Pulmonary artery endothelial cell (primary cell): ENCODE results near the gene NOX5. TPM values are rescaled to one million over a fixed set of nuclear protein-coding genes. Genes with fewer than 3 reads are reported as not detected.

Experiments used
- DNase-seq: peaks from one replicate; pipeline ENCODE4 v3.0.0-alpha.2; 2011; ENCODE audit warnings: low read depth, low spot score
- total RNA-seq: library from RNA; depleted of rRNA; stranded (reverse); fragments of >200 nt; gene quantifications from 2 replicates; pipeline ENCODE4 v1.2.3, GENCODE V29; 2014

Gene NOX5
- total RNA-seq, 1 donor from 2014 or later: not detected

DNA sequence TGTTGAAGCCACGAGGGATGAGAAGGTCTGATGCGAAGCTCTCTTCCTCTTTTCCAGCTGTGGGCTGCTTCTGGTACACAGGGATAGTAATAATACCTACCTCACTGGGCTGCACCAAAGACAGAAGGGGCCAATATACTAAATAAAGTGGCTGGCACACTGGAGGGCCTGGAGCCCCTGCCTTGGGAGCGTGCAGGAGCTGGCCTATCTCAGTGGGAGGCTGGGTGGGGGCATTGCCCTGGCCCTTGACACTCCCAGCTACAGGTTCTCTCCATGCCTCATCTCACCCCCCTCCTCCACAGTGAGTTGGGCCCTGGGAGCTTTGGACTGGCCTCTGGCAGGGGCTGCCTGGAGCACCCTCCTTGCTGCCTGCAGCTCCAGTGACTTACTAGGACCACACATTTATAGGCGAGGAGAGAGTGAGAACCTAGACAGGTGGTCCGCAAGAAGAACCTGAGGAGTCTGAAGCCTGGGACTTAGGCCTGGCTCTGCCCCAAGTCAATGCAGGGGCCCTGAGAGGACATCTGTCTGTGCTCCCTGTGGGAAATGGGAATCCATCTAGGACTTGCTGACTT, 1.6 kb downstream of the NOX5 start:
- DNase-seq: no peak

DNA sequence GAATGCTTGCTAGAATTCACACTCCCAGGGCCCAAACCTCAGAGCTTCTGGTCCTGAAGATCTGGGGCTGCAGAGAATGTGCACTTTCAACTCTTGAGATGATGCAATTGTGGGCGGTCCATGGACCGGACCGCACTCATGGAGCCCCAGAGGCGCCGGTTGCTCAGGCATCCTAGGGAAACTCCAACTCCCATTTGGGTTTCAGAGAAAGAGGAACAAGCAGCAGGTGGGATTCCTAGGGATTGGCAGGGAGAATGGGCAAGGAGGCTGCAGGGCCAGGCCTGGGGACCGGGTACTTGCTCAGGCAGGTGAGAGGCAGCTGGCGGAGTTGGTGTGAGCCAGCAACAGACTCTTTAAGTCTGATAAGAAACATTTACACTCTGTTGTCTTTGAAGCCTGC, 3.5 kb downstream of the NOX5 start:
- no peak for DNase-seq

DNA sequence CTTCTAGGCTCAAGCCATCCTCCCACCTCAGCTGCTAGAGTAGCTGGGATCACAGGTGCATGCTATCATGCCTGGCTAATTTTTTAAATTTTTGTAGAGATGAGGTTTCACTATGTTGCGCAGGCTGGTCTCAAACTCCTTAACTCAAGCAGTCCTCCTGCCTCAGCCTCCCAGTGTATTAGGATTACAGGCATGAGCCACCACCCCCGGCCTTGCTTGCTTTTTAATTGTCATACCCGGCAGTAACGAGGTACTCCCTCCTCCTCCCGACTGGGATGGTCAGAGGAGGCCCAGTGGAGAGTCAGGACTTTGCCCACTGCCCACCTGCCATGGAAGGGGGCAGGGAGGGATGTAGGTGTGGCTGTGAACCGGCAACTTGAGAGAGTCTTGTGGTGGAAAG, 4.5 kb downstream of the NOX5 start:
- DNase-seq: no peak

DNA sequence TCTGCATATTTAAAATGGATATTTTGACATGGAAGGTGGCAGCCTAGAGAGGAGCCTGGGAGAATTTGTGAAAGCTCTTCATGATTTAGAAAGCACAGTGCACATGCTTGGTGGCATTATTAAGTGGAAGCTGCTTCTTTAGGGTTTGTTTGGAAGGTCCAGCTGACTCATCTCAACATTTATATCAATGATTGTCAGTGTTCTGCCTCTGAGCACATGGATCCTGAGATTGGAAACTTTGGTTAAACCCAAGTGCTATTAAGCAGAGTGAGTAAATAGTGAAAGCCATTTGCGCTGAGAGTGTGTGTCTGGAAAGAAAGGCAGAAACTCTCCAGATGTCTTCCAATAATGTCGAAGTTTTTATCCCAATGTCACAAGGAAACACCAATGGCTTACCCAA, 7.4 kb downstream of the NOX5 start:
- no peak for DNase-seq

DNA sequence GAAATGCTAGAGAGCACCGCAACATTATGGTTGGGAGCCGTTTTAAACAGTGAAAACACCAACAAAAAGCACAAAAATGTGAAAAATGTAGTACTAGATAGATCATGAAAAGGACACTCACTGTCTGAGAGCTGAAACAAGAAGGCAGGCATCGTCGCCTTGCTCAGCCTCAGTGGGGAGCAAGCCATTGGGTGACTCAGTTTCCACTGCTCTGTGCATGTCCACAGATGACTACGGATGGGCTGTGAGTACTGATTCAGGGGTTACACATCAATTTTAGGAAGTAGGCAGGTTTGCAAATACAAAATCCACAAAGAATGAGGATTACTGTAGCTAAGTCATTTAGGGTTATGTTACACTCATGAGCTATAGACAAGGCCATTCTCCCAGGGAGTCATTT, 10.8 kb downstream of the NOX5 start:
- DNase-seq: no peak

DNA sequence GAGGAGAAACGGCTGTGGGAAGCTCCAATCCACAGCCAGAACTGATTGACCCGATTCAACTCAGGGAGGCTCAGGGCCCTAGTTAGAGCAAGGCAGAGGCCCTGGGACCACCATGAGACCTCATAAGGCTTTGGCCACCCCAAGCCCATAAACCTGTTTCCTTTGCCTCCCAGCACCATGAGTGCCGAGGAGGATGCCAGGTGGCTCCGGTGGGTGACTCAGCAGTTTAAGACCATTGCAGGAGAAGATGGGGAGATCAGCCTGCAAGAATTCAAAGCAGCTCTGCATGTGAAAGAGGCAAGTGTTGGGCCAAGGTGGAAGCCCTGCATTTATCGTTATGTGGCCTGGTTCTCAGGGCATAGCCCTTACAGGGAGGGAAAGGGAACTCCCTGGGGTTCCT, 11.9 kb downstream of the NOX5 start:
- no peak for DNase-seq

DNA sequence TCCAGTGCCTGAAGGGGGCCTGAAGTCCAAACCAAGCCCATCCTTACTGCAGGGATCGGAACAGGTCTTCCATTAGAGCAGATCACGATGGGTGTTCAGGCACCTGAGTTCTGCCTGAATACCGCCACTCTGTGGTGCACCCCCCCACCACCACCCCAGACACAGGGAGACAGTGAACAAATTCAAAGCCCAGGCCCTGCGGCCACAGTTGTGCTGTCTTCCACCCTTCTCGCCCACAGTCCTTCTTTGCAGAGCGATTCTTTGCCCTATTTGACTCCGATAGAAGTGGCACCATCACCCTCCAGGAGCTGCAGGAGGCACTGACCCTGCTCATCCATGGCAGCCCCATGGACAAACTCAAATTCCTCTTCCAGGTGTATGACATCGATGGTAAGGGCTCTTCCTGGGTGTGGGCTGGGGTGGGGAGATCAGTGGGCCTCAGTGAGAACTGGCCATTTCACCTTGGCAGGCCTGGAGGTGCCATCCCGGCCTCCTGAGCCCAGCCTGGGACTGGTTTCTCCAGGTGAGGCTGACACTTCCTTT, 13.6 kb downstream of the NOX5 start:
- no peak for DNase-seq

DNA sequence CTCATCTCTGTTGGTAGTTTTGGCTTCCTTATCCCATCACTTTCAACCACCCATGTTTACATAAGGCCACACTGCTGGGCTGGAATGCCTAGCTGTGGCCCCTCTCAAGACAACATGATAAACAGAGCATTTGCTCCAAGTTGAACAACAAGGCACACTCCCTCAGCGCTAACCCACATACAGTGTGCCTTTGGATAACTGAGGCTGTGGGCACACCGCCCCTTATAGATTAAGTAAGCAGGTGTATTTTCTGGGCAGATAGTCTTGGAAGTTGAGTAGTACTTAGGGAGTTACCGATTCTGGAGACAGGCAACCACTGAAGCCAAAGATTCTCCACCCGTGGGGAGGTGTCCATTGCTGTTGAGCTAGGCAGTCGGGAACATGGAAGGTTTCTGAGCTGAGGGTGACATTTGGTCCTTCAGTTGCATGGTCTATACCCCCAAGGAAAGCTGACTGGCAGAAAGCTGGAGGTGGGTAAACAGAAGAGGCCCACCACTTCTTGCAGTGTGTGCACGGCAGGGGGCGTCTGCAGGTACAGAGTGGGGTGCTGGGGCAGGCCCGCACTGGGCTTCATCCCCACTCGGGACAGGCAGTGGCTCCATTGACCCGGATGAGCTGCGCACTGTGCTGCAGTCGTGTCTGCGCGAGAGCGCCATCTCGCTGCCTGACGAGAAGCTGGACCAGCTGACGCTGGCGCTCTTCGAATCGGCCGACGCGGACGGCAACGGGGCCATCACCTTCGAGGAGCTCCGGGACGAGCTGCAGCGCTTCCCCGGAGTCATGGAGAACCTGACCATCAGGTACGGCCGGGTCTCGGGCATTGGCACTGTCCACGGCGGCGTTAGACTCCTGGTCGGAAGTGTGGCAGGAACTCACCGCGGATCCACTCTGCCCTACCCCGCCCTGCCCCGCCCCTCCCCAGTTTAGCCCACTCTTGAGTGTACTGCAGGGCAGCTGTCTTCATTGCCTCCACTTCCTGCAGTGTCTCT, 16.8 kb downstream of the NOX5 start:
- DNase-seq: no peak

DNA sequence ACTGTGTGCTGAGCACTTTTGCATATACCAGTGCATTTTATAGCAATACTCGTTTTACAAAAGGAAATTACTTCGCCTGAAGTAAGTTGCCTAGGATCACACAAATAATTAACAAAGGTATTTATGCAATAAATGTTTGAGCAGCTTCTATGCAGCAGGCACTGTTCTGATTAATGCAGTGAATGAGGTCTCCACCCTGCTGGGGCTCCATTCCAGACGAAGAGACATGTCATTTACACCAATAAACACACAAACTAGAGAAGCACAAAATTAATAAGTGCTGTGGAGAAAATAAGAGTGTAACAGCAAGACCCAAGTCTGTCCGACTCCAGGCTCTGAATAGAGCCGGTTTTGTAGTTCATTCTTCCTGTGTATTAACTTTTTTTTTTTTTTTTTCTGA, 17.5 kb downstream of the NOX5 start:
- DNase-seq: no peak

DNA sequence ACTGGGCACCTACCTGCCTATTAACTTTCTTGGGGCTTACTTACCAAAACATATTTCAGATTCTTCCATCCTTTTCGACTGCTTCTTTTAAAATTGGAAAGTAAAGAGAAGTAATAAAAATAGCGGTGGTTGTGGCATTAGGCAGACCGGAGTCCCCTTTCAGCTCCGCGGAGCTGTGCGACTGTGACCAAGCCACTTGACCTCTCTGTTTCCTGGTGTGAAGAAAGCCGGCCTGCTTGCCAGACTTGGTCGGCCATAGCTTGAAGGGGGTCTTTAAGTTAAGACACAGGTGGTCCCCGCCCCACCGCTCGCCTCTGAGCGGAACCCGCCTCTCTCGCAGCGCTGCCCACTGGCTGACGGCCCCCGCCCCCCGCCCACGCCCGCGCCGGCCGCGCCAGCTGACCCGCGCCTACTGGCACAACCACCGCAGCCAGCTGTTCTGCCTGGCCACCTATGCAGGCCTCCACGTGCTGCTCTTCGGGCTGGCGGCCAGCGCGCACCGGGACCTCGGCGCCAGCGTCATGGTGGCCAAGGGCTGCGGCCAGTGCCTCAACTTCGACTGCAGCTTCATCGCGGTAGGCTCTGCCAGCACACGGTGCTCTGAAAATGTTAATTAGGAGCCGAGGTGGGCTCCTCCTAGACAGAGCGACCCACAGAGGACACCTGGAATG, 18.3 kb downstream of the NOX5 start:
- no peak for DNase-seq

DNA sequence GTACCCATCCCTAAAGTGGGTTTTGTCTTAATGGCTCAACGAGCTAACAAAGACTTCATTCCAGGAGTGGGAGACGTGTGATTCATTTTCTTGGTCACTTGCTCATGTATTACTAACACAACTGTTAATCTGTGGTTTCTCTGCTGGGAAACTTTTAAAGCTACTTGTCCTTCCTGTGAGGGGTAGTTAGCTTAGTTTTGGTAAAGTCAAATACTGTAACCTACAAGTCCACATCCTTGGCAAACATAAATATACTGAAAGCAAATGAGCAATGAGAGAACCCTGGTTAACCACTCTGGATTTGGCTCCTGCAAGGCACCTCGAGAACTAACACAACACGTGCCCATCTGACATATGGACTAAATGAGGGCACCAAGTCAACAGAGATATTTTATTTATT, 19.9 kb downstream of the NOX5 start:
- DNase-seq: no peak

DNA sequence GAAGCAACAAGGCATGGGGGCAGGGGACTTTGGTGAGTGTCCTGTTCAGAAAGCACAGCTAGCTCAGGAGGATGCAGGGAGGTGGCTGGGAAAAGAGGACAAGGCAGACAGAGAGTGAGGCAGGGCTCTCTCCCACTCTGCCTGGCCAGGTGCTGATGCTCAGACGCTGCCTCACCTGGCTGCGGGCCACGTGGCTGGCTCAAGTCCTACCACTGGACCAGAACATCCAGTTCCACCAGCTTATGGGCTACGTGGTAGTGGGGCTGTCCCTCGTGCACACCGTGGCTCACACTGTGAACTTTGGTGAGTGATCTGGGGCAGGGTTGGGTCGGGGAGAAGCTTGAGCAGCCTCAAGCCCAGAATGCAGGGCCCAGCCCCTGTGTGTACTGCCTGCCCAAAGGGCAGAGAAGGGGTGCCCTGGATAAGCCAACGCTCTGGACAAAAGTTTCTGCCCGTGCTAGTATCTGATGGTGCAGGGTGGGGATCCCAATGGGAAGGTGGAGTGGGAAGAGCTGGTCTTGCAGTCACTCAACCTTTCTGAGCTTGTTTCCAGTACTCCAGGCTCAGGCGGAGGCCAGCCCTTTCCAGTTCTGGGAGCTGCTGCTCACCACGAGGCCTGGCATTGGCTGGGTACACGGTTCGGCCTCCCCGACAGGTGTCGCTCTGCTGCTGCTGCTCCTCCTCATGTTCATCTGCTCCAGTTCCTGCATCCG, 20.9 kb downstream of the NOX5 start:
- no peak for DNase-seq

DNA sequence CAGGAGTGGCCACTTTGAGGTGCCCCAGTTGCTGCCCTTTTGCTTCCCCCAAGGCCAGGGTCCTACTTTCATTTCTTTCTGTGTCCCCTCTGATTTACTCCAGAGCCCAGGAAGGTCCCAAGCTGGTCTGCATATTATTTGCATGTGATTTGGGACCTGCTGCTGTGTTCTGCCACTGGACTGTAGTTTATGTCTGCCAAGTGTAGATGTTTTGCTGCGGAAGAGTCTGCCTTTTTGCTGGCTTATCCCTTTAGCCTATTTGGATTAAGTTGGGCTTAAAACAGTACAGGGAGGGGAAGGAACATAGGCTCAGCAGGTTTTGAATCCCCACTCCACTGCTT, 21.4 kb downstream of the NOX5 start:
- DNase-seq: no peak

DNA sequence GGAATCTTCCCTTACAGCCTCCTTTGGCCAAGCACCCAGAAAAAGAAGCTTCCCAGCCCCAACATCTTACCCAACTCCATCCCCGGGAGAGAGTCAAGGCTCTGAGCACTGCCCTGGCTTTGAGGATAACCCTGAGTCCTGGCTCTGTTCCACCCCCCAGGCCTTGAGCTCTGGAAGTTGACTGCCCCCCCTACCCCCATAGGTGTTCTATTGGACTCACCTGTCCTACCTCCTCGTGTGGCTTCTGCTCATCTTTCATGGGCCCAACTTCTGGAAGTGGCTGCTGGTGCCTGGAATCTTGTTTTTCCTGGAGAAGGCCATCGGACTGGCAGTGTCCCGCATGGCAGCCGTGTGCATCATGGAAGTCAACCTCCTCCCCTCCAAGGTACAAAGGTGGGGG, 22.3 kb downstream of the NOX5 start:
- no peak for DNase-seq

DNA sequence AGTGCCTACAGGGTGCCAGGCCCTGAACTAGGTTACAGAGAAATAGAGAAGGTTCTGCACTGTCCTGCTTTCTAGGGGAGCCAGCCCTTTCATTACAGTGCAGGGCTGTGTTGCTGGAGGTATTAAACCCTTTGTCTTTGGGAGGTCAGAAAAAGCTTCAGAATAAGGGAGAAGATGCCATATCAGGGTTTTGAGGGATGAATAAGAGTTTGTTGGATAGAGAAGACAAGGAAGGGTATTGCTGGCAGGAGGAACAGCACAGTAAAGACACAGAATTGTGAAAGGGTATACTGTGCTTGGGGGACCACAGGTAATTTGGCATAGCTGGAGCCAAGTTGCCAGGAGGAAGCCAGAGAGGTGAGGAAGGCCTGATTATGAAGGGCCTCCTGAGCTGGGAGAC, 23.0 kb downstream of the NOX5 start:
- no peak for DNase-seq

DNA sequence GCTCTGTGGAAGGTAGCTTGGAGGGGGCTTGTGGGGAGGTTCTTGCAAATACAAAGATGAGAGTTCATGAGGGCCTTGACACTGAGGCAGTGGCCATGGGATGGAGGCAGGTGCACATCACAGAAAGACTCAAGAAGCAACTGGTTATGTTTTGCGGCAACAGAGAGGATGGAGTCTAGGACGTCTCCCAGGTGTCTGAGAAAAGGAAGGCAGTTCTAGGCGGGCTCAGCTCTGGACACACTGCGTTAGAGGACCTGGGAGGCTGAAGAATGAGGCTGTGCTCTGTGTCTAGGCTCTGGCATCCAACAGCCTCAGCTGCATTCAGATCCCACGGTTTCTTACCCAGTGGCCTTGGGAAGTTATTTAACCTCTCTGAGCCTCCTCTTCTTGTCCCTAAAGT, 23.5 kb downstream of the NOX5 start:
- DNase-seq: no peak

DNA sequence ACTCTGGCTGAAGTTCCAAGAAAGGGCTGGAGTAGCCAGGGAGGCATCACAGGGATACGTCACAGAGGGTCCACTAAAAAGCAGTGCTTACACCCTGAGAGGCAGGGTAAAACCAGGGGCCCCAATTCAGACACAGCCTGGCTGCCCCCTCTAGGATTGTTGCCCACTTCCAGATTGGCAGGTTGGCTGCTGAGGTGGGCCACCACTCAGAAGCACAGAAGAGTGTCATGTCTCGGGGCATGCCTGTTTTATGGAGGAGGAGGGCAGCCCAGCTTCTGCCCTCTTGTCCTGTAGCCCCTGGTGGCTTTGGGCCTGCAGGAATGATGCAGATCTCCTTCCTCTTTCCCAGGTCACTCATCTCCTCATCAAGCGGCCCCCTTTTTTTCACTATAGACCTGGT, 24.0 kb downstream of the NOX5 start:
- no peak for DNase-seq

DNA sequence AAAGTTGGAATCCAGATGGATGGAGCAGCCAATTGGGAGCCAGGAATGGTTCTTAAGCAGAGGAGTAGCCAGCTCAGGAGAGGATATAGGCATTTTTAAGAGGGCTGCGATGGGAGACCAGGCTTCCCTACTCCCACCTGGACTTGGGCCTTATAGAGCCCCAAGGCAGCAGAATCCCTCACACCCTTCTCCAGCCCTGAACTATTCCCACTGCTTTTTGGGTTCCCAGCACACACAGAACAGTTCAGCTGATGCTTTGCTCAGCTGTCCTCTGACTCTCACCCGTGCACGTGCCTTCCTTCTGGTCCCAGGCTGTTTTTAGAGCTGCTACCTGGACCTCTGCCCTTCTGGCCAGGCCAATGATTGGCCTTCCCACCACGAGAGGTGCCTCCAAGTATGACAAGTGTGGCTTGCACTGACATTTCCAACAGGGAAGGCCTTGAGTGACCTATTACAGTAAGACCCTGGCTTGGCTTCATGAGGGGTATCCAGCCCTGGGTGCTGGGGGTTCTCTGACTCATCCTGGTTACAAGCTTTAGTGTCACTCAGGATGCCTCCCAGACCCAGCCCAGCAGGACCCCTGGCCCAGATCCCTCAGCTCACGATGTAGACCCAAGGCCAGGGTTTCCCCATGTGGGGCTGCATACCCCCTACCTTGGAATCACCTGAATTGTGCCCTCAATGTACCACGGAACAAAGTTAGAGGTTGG, 25.2 kb downstream of the NOX5 start:
- no peak for DNase-seq

DNA sequence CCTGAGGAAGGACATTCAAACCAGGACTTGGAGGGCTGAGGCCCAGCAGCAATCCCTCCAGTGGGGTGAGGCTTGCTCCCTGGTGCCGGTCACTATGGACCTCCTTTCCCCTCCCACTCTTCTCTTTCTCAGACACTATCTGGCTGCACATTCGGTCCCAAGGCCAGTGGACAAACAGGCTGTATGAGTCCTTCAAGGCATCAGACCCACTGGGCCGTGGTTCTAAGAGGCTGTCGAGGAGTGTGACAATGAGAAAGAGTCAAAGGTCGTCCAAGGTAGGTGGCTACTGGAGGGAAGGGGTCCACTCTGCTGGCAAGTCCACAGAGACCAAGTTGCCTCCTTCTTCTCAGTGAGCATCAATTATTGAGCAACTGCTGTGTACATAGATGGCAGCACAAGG, 28.0 kb downstream of the NOX5 start:
- no peak for DNase-seq

DNA sequence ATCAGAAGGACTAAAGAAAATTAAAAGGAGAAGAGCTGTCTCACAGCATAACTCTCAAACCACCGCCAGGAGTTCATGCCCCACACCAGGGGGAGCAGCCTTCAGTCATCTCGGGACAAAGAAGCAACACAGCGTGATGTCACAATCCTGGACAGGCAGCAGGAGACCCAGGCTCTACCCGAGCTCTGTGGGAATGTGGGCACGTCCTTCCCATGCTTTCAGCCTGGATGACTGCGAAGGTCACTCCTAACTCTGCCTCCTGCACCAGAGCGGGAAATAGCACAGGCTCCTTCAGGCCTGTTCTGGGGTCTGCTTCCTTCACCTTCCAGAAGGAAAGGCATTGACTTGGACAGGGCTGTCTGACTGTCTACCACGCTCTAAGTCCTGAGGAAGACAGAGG, 31.3 kb downstream of the NOX5 start:
- no peak for DNase-seq

DNA sequence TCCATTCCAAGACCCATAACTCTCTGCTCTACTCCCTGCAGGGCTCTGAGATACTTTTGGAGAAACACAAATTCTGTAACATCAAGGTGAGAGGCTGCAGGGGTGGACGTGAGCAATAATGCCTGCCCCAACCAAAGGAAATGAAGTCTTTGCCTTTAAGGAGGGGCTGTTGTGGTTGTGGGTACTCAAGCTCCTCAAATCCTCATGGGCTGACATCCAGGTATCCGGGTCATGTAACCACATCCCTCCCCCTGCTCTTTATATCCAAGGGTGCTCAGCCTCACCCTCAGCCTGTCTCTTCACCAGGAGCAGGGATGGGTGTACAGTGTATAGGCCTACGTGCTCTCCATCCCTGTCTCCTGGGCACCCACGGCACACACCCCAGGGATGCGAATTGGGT, 32.3 kb downstream of the NOX5 start:
- DNase-seq: no peak
